HT-29 (cell line): ENCODE measurements around the gene STX1B. TPM values are rescaled to one million over a fixed set of nuclear protein-coding genes. Genes with fewer than 3 reads are reported as not detected.
"Not testable (repeated sequence)": the region's sequence is repeated elsewhere in the genome, so short reads cannot be mapped to it uniquely, and the experiment has no call there.

Experiments used
- DNase-seq: peaks from one replicate; pipeline ENCODE4 v3.0.0-alpha.2; 2015; ENCODE audit warnings: low spot score
- small RNA-seq: library from RNA; depleted of rRNA; stranded (forward); fragments of <200 nt; gene quantifications from one replicate; pipeline ENCODE3, GENCODE V24; 2014
- total RNA-seq: library from RNA; depleted of rRNA; stranded (reverse); fragments of >200 nt; shearing (Covaris generic); gene quantifications from 2 replicates; pipeline ENCODE4 v1.2.3, GENCODE V29; 2014; rRNA removed

STX1B gene
- total RNA-seq, 1 experiment from 2014 or later = not detected

- no peak for DNase-seq
Measured at GRCh38 chr16:30953111-30953510, 57.3 kb downstream of the STX1B start.

DNA sequence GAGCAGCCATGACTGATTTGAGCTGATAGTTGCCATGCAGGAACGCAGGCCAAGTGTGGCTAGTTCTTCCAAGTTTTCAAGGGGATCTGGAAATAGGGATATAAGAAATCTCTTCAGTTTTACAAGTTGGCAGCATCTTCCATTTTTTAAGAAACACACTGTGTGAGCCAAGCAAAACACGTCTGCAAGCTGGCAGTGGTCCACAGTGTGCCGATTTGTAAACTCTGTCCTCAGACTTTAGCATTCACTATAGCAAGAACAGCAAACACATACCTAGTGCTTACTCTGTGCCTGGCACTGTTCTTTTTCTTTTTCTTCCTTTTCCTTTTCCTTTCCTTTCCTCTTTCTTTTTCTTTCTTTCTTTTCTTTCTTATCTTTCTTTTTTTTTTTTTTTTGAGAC, 58.7 kb downstream of the STX1B start:
- DNase-seq = no peak

DNA sequence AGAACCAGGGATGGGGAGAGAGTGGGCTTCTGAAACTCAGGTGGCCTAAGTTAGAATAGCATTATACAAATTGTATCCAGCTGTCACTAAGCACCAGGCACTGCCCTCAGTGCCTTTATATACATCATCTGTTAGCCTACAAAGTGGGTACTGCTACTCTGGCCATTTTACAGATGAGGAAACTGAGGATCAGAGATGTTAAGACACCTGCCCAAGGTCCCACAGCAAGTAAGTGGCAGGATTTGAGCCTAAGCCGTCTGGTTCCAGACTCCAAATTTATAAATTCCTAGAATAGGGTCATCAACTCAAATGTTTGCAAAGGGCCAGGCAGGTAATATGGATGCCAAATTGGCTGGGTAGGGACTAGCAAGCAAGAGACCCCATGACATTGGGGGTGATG, 59.2 kb downstream of the STX1B start:
- DNase-seq = no peak

- DNase-seq = no peak
Measured at GRCh38 chr16:30950516-30951065, 59.8 kb downstream of the STX1B start.

DNA sequence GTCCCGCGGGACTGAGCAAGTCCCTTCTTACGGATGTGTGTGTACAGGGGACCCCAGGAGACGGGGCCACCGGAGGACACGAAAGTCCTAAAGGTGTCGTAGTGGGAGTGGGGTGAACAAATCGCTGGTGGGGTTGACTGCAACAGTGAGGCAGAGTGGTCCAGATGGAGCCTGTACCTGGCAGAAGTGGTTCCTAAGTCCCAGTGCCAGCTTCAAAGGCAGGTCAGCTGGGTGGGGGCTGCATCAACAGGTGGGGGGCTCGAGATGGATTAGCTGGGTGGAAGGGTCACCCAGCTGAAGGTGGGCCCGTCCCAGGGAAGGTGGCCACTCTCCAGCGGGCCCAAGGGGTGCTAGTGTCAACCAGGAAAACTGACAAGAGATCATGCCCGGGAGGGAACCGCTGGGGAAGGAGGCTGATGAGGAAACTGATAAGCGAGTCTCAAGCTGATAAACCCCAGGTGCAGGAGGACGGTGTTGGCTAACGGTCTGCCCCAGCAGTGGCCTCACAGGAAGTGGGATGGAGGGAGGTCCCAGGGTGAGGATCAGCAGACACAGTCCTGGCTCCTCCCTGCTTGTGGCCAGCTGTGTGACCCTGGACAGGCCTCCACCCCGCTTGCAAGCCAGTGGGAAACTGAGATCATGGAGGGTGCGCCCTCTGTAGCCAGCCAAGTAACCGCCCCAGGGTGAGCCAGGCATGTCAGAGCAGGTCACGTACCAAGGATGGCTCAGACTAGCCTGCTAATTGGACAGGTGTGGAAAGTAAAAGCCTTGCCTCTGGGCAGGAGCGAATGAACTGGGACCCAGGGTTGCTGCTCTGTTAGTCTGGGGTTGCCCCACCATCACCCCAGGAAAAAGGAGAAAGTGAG, 60.6 kb downstream of the STX1B start:
- DNase-seq = peak; percentile 49

- peak; percentile 53 for DNase-seq
Measured at GRCh38 chr16:30948667-30949649, 61.5 kb downstream of the STX1B start, which contains the start of gene ORAI3. TSS of gene ORAI3 (plus strand) at chr16:30949068. CDS start at chr16:30949290, 222 bp downstream.

GRCh38 chr16:30947859-30948666, 62.4 kb downstream of the STX1B start:
- DNase-seq = peak; percentile 76

GRCh38 chr16:30947541-30947858, 62.9 kb downstream of the STX1B start:
- DNase-seq = no peak

GRCh38 chr16:30946671-30947540, 63.5 kb downstream of the STX1B start:
- no peak for DNase-seq

- DNase-seq = no peak
Measured at GRCh38 chr16:30944352-30944751, 66.1 kb downstream of the STX1B start.

- no peak for DNase-seq
Measured at GRCh38 chr16:30942426-30942806, 68.0 kb downstream of the STX1B start.

DNA sequence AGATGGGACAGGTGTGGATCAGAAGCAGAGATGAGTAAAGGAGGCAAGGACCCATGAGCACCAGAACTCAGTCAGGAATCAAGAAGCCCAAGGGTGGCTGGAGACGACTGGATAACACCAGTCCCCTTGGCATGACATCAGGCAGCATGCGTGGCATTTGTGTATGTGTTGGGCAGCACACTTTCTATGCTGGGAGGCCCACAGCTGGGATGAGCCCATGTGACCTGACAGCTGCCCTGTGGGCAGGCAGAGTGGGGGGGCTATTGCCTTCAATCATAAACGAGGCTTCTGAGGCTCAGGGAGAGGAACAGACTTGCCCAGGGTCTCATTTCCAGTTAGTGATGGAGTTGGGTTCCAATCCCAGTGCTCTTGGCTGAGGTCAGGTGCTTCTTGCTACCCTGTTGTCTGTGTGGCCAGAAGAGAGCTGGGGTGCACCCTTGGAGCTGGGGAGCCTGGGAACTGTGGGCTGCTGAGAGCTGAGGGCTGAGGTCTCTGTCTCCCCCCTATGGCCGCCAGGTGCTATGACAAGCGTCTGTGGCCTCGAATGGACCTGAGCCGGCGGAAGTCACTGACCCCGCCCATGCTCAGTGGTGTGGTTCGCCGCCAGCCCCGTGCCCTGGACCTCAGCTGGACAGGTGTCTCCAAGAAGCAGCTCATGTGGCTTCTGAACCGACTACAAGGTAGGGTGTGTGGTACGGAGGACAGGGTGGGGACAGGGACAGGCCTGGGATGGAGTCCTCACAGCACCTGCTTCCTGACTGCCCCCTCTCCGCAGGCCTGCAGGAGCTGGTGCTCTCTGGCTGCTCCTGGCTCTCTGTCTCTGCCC, 68.6 kb downstream of the STX1B start:
- DNase-seq = peak; percentile 87

- DNase-seq = not testable (repeated sequence)
Measured at GRCh38 chr16:30939571-30939970, 70.9 kb downstream of the STX1B start.

Small RNAs within 50 kb of the gene (small RNA-seq; reads per million reads assigned to genes)
- not detected for gene AC135048.1

Other genes with a start within 250 kb of the STX1B start
- gene CFAP119, start 248.6 kb downstream of the STX1B start, total RNA-seq = 13.5 and 23.4 TPM in 2 replicates
- gene RNF40, start 248.3 kb downstream of the STX1B start, total RNA-seq = 99.7 and 109 TPM in 2 replicates
- 19.8 and 21.3 TPM in 2 replicates for gene ZNF629, start 223.4 kb downstream of the STX1B start, total RNA-seq
- gene BCL7C, start 116.6 kb downstream of the STX1B start, total RNA-seq = 28.3 and 34.3 TPM in 2 replicates
- not detected in 2 replicates for gene CTF1, start 114.0 kb downstream of the STX1B start, total RNA-seq
- 42.6 and 43.3 TPM in 2 replicates for gene FBXL19, start 87.1 kb downstream of the STX1B start, total RNA-seq
- 16.9 and 22.9 TPM in 2 replicates for gene ORAI3, start 61.6 kb downstream of the STX1B start, total RNA-seq
- gene SETD1A, start 52.9 kb downstream of the STX1B start, total RNA-seq = 7.7 and 9.8 TPM in 2 replicates
- 24.7 and 28.9 TPM in 2 replicates for gene HSD3B7, start 25.4 kb downstream of the STX1B start, total RNA-seq
- 17.1 and 17.9 TPM in 2 replicates for gene STX4, start 22.9 kb upstream of the STX1B start, total RNA-seq
- gene ZNF668, start 63.6 kb upstream of the STX1B start, total RNA-seq = 21.6 and 29.8 TPM in 2 replicates
- gene ZNF646, start 63.8 kb upstream of the STX1B start, total RNA-seq = 18.4 and 22.0 TPM in 2 replicates
- gene PRSS53, start 78.3 kb upstream of the STX1B start, total RNA-seq = 1.3 and 3.7 TPM in 2 replicates
- 72.3 and 74.4 TPM in 2 replicates for gene VKORC1, start 84.2 kb upstream of the STX1B start, total RNA-seq
- 53.2 and 56.3 TPM in 2 replicates for gene BCKDK, start 97.7 kb upstream of the STX1B start, total RNA-seq
- gene KAT8, start 107.0 kb upstream of the STX1B start, total RNA-seq = 50.1 and 55.7 TPM in 2 replicates
- 116 and 128 TPM in 2 replicates for gene PRSS8, start 125.1 kb upstream of the STX1B start, total RNA-seq
- gene PRSS36, start 139.4 kb upstream of the STX1B start, total RNA-seq = 2.3 and 4.1 TPM in 2 replicates
- 34.0 and 36.5 TPM in 2 replicates for gene FUS, start 169.5 kb upstream of the STX1B start, total RNA-seq
- gene PYCARD, start 192.1 kb upstream of the STX1B start, total RNA-seq = 118 and 130 TPM in 2 replicates
- gene TRIM72, start 203.5 kb upstream of the STX1B start, total RNA-seq = 0.23 and 0.84 TPM in 2 replicates
- not detected in 2 replicates for gene PYDC1, start 206.5 kb upstream of the STX1B start, total RNA-seq
- gene ITGAM, start 249.3 kb upstream of the STX1B start, total RNA-seq = 4.3 and 5.1 TPM in 2 replicates